HFF-Myc (cell line): Measurements from ENCODE around the gene FAM241B.
A peak's percentile ranks its signal among the peaks of the same experiment; 100 is the strongest.

Source experiments
- DNase-seq: peaks from one replicate; pipeline ENCODE4 v3.0.0-alpha.2; 2011; ENCODE audit warnings: low read depth; ENCODE audit errors: extremely low read depth
- H3K4me3 ChIP-seq: replicated peaks from 2 replicates; pipeline ENCODE4 v1.5.1; 2011; ENCODE audit warnings: low read depth, mild to moderate bottlenecking, control low read depth, low read length
- CTCF ChIP-seq: IDR thresholded peaks from 2 replicates; pipeline ENCODE4 v1.5.1; 2012; ENCODE audit warnings: mild to moderate bottlenecking, low read depth, low read length, control low read depth; ENCODE audit errors: missing control alignments

The FAM241B gene

GRCh38 chr10:69633673-69634635 lies 3.9 kb downstream of the FAM241B start:
- no peak overlapping the region for H3K4me3 ChIP-seq
- no peak for DNase-seq
- TF ChIP-seq CTCF, result no peak

- no peak overlapping the region for H3K4me3 ChIP-seq
- no peak for TF ChIP-seq CTCF
- DNase-seq, result no peak
Observed at GRCh38 chr10:69634759-69635425, 4.8 kb downstream of the FAM241B start.

- no peak for TF ChIP-seq CTCF
- H3K4me3 ChIP-seq, result no peak overlapping the region
- DNase-seq, result no peak
Observed at GRCh38 chr10:69635428-69636272, 5.6 kb downstream of the FAM241B start.

GRCh38 chr10:69636273-69636575 lies 6.2 kb downstream of the FAM241B start:
- no peak overlapping the region for H3K4me3 ChIP-seq
- DNase-seq, result no peak
- TF ChIP-seq CTCF, result no peak

GRCh38 chr10:69636626-69637605 lies 6.9 kb downstream of the FAM241B start:
- peak; percentile 22 for TF ChIP-seq CTCF
- no peak for DNase-seq
- H3K4me3 ChIP-seq, result no peak overlapping the region

- no peak for TF ChIP-seq CTCF
- no peak overlapping the region for H3K4me3 ChIP-seq
- DNase-seq, result no peak
Observed at GRCh38 chr10:69638642-69639041, 8.6 kb downstream of the FAM241B start.
